ENCODE measurements around the gene TUBA1B. TPM values are rescaled to one million over a fixed set of nuclear protein-coding genes. Genes with fewer than 3 reads are reported as not detected.

TUBA1B gene
- total RNA-seq, 1 donor = 1,471 TPM

GRCh38 chr12:49126852-49127763 is 4.1 kb downstream of the TUBA1B start:
- H3K4me3 ChIP-seq (ENCODE audit: low read depth, low read length) = no peak overlapping the region
- DNase-seq (ENCODE audit: low read depth) = no peak
- TF ChIP-seq CTCF (IDR thresholded peaks at IDR 0.05; ENCODE audit: insufficient read depth, low read depth, low read length) = no peak

GRCh38 chr12:49121047-49121696 is 10.0 kb downstream of the TUBA1B start:
- peak; percentile 73 for DNase-seq (ENCODE audit: low read depth)
- H3K4me3 ChIP-seq (ENCODE audit: low read depth, low read length) = no peak overlapping the region
- TF ChIP-seq CTCF (IDR thresholded peaks at IDR 0.05; ENCODE audit: insufficient read depth, low read depth, low read length) = peak; percentile 79

- no peak for DNase-seq (ENCODE audit: low read depth)
- no peak for TF ChIP-seq CTCF (IDR thresholded peaks at IDR 0.05; ENCODE audit: insufficient read depth, low read depth, low read length)
- peak overlapping the region; percentile 95 for H3K4me3 ChIP-seq (ENCODE audit: low read depth, low read length)
These were observed 20.0 kb downstream of the TUBA1B start for GRCh38 chr12:49111206-49111605.

DNA sequence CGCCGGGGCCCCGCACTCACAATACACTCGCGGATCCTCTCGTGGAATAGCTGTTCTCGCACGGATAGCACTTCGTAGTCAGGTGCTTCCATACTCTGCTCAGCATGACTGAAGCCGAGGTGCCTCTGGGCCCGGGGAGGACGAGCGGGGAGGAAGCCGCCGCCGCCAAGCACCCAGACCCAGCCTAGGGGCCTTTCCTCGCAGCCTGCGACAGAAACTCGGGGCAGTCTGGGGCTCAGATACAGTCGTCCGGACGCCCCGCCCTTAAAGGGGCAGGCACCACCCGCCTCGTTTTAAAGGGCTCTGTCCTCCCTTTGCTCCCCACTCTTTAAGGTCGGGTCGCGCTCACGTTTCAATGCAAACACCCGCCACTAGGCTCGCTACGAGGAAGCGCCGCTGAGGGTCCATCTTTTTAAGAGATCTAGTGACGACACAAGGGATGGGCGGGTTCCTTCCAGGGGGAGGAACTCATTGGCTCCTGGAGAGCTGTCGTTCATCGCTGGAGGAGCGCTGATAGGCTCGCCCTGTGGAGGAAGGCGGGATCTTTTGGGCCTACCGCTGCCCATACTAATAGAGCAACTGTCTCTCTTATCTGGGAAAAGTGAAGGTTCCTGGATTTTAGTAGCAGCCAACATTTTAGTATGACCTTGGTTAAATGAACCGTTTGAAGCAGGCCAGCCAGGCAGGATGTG is 20.6 kb downstream of the TUBA1B start, which contains the start of gene LMBR1L:
Gene LMBR1L (minus strand): TSS at position 384 of the 692 bp plus-strand sequence. CDS start 292 bp downstream, at position 92.
- H3K4me3 ChIP-seq (ENCODE audit: low read depth, low read length) = peak within 1 kb of the TSS; percentile 95
- DNase-seq (ENCODE audit: low read depth) = peak; percentile 99
- peak; percentile 51 for TF ChIP-seq CTCF (IDR thresholded peaks at IDR 0.05; ENCODE audit: insufficient read depth, low read depth, low read length)

DNA sequence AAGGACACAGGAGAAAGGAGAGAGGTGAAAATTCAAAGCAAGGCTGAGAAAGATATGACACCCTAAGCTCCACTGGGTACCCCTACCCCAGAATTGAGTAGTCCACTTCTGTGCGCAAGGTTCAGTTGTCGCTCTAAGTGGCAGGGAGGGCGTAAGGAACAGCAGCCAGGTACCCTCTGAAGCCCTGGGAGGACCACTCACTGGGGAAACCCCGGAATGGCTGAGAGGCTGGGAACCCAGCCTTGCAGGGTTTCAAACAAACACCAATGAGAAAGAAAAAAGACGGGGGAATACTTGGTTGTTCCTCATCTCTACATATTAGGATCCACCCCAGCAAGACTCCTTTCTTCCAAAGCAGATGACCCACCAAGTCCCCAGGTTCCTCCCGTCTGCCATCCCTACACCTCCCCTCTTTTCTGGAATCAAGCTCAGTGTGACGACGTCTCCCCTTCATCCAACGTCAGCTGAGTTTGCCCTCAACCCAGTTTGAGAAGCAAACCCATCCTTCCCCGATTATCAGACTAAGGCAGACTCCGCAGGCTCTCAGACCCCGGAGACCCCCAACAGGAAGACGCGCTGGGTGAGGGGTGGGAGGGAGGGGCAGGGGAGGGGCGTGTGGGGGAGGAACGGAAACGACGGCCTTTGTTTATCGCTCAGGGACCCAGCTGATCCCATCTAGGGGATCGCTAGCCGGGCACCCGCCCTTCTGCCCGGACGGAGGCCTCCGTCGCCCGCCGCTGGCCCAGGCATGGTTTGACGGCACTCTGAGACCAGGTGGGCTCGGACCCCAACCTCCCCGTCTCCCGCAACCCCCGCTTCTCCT is 21.3 kb downstream of the TUBA1B start:
- DNase-seq (ENCODE audit: low read depth) = no peak
- TF ChIP-seq CTCF (IDR thresholded peaks at IDR 0.05; ENCODE audit: insufficient read depth, low read depth, low read length) = no peak
- H3K4me3 ChIP-seq (ENCODE audit: low read depth, low read length) = peak overlapping the region; percentile 95

DNA sequence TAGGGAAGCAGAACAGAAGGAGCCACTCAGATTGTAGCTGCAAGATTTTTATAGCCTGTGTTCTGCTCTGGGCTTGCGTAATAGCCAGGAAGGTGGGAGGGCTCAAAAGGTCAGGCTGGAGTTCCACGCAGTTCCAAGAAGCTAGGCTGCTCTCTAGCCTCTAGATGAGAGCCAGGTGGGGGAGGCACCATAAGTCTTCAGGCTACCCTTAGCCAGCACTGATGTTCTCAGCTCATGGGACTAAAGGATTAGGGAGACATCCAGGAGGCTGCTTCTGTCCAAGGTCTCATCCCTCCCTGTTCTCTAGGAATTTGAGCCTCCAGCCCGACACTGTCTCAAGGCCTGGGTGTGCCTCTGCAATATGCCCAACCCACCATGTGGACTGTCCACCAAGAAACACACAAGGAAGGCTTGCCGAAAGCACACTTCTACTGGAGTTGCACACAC is 22.2 kb downstream of the TUBA1B start:
- DNase-seq (ENCODE audit: low read depth) = peak; percentile 89
- TF ChIP-seq CTCF (IDR thresholded peaks at IDR 0.05; ENCODE audit: insufficient read depth, low read depth, low read length) = no peak
- peak overlapping the region; percentile 95 for H3K4me3 ChIP-seq (ENCODE audit: low read depth, low read length)

All from fibroblast of villous mesenchyme (primary cell).